Endothelial cell of umbilical vein (primary cell): ENCODE data around the gene HCFC1R1.

Source experiments
- EZH2 ChIP-seq: IDR thresholded peaks from 2 replicates; pipeline ENCODE4 v1.6.1; 2012; ENCODE audit warnings: borderline replicate concordance, low read depth, mild to moderate bottlenecking, moderate library complexity, low read length, inconsistent platforms; ENCODE audit not compliant: severe bottlenecking
- FOS ChIP-seq: IDR thresholded peaks from 2 replicates; pipeline ENCODE4 v1.6.1; 2011; ENCODE audit warnings: mild to moderate bottlenecking, low read length, moderate library complexity, borderline replicate concordance; ENCODE audit not compliant: insufficient read depth
- GATA2 ChIP-seq: IDR thresholded peaks from 2 replicates; pipeline ENCODE4 v1.7.0; 2011; ENCODE audit warnings: low read depth, mild to moderate bottlenecking, moderate library complexity, mixed read lengths, low read length; ENCODE audit not compliant: insufficient read length, insufficient read depth
- JUN ChIP-seq: IDR thresholded peaks from 2 replicates; pipeline ENCODE4 v1.6.1; 2011; ENCODE audit warnings: borderline replicate concordance, low read depth; ENCODE audit not compliant: insufficient read length, insufficient read depth
- MYC ChIP-seq: IDR thresholded peaks from one replicate; pipeline ENCODE4 v1.6.1; 2011; ENCODE audit warnings: mild to moderate bottlenecking, low read depth, low read length
- POLR2A ChIP-seq: IDR thresholded peaks from 2 replicates; pipeline ENCODE4 v1.6.1; 2012; ENCODE audit warnings: low read depth, mild to moderate bottlenecking, control low read depth, low read length
- POLR2AphosphoS5 ChIP-seq: IDR thresholded peaks from 2 replicates; pipeline ENCODE4 v1.6.1; 2012; ENCODE audit warnings: low read depth, mild to moderate bottlenecking, control low read depth, low read length, moderate library complexity; ENCODE audit not compliant: insufficient read depth
- TF ChIP-seq, protein P1 (sequence below), 2 donors: IDR thresholded peaks; 1 replicate in 1 of 2; 2 replicates in 1 of 2; pipeline ENCODE4 v1.5.1; 2011; ENCODE audit warnings: low read length in 2 of 2, mild to moderate bottlenecking in 2 of 2, moderate library complexity in 2 of 2, control low read depth in 1 of 2, inconsistent platforms in 1 of 2, low read depth in 1 of 2; ENCODE audit not compliant: insufficient read depth in 1 of 2; ENCODE audit errors: extremely low read depth in 1 of 2
- TF ChIP-seq, protein P2 (sequence below): IDR thresholded peaks from 2 replicates; pipeline ENCODE4 v1.6.1; 2011; ENCODE audit not compliant: insufficient read depth, insufficient read length

DNA sequence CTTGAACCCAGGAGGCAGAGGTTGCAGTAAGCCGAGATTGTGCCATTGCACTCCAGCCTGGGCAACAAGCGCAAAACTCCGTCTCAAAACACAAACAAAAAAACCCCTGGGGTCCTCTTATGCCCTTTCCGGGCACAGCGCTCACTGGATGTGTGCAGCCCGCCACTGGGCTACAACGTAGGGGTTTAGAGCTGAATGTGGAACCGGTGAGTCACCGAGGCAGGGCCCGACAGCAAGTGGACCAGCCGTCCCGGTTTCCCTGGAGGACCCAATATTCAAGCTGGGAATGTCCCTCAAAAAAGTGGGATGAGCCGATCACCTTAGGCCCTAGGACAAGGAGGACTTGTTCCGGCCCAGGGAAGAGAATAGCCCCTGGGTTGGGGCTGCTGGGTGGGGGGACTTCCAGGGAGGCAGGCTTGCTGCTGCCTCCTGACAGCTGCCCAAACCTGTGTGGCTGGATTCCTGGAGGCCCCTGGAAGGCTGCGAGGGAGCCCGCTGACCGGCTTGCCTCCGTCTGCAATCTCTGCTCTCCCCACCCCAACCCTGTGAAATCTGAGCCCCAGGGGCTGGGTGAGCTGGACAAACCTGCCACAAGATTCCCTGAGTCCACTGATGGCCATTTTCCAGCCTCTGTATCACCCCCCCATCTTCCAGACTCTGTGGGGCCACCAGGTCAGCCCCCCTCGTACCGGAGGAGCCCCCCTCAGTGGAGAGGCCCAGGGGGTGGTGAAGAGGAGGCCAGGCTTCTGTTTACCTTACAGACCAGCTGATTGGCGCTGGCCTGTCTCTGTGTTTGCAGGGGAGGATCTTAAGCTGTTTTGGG lies 14.0 kb downstream of the HCFC1R1 start:
- TF ChIP-seq, protein P1, sequence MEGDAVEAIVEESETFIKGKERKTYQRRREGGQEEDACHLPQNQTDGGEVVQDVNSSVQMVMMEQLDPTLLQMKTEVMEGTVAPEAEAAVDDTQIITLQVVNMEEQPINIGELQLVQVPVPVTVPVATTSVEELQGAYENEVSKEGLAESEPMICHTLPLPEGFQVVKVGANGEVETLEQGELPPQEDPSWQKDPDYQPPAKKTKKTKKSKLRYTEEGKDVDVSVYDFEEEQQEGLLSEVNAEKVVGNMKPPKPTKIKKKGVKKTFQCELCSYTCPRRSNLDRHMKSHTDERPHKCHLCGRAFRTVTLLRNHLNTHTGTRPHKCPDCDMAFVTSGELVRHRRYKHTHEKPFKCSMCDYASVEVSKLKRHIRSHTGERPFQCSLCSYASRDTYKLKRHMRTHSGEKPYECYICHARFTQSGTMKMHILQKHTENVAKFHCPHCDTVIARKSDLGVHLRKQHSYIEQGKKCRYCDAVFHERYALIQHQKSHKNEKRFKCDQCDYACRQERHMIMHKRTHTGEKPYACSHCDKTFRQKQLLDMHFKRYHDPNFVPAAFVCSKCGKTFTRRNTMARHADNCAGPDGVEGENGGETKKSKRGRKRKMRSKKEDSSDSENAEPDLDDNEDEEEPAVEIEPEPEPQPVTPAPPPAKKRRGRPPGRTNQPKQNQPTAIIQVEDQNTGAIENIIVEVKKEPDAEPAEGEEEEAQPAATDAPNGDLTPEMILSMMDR (IDR thresholded peaks at IDR 0.05; ENCODE audit: extremely low read depth in 1 of 2, insufficient read depth in 1 of 2, low read depth in 1 of 2, low read length in 2 of 2) = no peak
- TF ChIP-seq POLR2A = no peak
- no peak for TF ChIP-seq EZH2
- TF ChIP-seq MYC = no peak
- no peak for TF ChIP-seq JUN
- TF ChIP-seq, protein P2, sequence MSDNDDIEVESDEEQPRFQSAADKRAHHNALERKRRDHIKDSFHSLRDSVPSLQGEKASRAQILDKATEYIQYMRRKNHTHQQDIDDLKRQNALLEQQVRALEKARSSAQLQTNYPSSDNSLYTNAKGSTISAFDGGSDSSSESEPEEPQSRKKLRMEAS = no peak
- TF ChIP-seq POLR2AphosphoS5 = no peak
- TF ChIP-seq FOS = no peak
- no peak for TF ChIP-seq GATA2
